Tibial nerve (tissue), 4 donors: ENCODE results near the gene DLG5. TPM values are rescaled to one million over a fixed set of nuclear protein-coding genes. Genes with fewer than 3 reads are reported as not detected.

ENCODE experiments used
- DNase-seq, 2 donors: peaks; one replicate each; pipeline ENCODE4 v3.0.0-alpha.2; 2019; ENCODE audit warnings: low spot score in 2 of 2
- H3K27ac ChIP-seq, 4 donors: fragments of 200-600 bp; sonication (generic) in 3 of 4; one replicate each; pipeline ENCODE4 v1.5.1; 2017 to 2019; ENCODE audit warnings: mild to moderate bottlenecking in 1 of 4
- H3K27me3 ChIP-seq, 2 donors: fragments of 200-600 bp; sonication (generic) in 1 of 2; one replicate each; pipeline versions ENCODE4 v1.5.1 to v1.6.0; 2017 to 2019
- H3K36me3 ChIP-seq, 3 donors: fragments of 200-600 bp; sonication (generic); one replicate each; pipeline ENCODE4 v1.5.1; 2018 to 2019
- H3K4me1 ChIP-seq, 4 donors: fragments of 200-600 bp; sonication (generic) in 3 of 4; one replicate each; pipeline ENCODE4 v1.5.1; 2017 to 2019
- H3K4me3 ChIP-seq, 4 donors: fragments of 200-600 bp; sonication (generic) in 3 of 4; one replicate each; pipeline ENCODE4 v1.5.1; 2017 to 2019; ENCODE audit warnings: mild to moderate bottlenecking in 1 of 4, moderate library complexity in 1 of 4
- H3K9me3 ChIP-seq, 4 donors: fragments of 200-600 bp; sonication (generic) in 3 of 4; one replicate each; pipeline ENCODE4 v1.5.1; 2017 to 2019
- EP300 ChIP-seq, 2 donors: sonication (generic); formaldehyde crosslinking; IDR thresholded peaks; one replicate each; pipeline ENCODE4 v1.6.1; 2017; ENCODE audit warnings: antibody characterized with exemption in 2 of 2, mild to moderate bottlenecking in 1 of 2
- POLR2A ChIP-seq, 2 donors: fragments of 450-650 bp; IDR thresholded peaks; one replicate each; pipeline ENCODE4 v1.6.1; 2017; ENCODE audit warnings: antibody characterized with exemption in 2 of 2, mild to moderate bottlenecking in 2 of 2, moderate library complexity in 2 of 2
- WGBS, 2 donors: methylation state at CpG; one replicate each; pipeline ENCODE4 v1.1.5; 2018; 5-methylcytosine and 5-hydroxymethylcytosine counted together
- total RNA-seq, 4 donors: library from RNA; depleted of rRNA; stranded (reverse); fragments of >200 nt; gene quantifications; one replicate each; pipeline ENCODE4 v1.1.0, GENCODE V29; 2016
- TF ChIP-seq, protein P1 (sequence below), 5 experiments: fragments of 200-600 bp in 3 of 5; fragments of 450-650 bp in 2 of 5; sonication (generic) in 3 of 5; IDR thresholded peaks; one replicate each; pipeline ENCODE4 v1.5.1; 2016 to 2019; ENCODE audit warnings: antibody characterized with exemption in 5 of 5, mild to moderate bottlenecking in 3 of 5, moderate library complexity in 2 of 5

DLG5 gene
- total RNA-seq, 4 donors from 2014 or later: 33.0 to 47.7 (median 40.8) TPM

DNA sequence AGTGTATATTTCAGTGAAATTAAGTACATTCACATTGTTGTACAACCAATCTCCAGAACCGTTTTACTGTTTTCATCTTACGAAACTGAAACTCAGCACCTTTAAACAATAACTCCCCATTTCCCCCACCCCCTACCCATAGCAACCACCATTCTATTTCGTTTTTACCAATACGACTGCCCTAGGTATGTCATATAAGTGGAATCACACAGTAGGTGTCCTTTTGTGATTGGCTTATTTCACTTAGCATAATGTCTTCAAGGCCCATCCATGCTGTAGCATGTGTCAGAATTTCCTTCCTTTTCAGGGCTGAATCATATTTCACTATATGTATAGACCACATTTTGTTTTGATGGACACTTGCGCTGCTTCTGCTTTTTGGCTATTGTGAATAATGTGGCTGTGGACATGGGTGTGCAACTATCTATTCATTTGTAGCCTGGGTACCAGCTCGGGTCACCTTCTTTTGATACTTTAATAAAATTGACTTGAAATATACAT, 34.3 kb upstream of the DLG5 start:
- Histone ChIP-seq H3K4me3 (no peak overlapping the region), H3K27ac (no peak overlapping the region), H3K9me3 (peaks cover 0 to 5% (median 0%) of the 10 kb centered on the region in 4 donors), H3K27me3 (no peaks in the 10 kb centered on the region), H3K36me3 (no peaks in the 10 kb centered on the region), H3K4me1 (peaks cover 0 to 6% (median 0%) of the 10 kb centered on the region in 4 donors)
- TF ChIP-seq EP300 (IDR thresholded peaks at IDR 0.05) (no peak), POLR2A (IDR thresholded peaks at IDR 0.05) (no peak)
- TF ChIP-seq, protein P1, sequence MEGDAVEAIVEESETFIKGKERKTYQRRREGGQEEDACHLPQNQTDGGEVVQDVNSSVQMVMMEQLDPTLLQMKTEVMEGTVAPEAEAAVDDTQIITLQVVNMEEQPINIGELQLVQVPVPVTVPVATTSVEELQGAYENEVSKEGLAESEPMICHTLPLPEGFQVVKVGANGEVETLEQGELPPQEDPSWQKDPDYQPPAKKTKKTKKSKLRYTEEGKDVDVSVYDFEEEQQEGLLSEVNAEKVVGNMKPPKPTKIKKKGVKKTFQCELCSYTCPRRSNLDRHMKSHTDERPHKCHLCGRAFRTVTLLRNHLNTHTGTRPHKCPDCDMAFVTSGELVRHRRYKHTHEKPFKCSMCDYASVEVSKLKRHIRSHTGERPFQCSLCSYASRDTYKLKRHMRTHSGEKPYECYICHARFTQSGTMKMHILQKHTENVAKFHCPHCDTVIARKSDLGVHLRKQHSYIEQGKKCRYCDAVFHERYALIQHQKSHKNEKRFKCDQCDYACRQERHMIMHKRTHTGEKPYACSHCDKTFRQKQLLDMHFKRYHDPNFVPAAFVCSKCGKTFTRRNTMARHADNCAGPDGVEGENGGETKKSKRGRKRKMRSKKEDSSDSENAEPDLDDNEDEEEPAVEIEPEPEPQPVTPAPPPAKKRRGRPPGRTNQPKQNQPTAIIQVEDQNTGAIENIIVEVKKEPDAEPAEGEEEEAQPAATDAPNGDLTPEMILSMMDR (IDR thresholded peaks at IDR 0.05): no peak
- DNase-seq: no peak
- 85 to 90% methylated on average over 6 of the region's 6 CpGs for WGBS, 2 donors

DNA sequence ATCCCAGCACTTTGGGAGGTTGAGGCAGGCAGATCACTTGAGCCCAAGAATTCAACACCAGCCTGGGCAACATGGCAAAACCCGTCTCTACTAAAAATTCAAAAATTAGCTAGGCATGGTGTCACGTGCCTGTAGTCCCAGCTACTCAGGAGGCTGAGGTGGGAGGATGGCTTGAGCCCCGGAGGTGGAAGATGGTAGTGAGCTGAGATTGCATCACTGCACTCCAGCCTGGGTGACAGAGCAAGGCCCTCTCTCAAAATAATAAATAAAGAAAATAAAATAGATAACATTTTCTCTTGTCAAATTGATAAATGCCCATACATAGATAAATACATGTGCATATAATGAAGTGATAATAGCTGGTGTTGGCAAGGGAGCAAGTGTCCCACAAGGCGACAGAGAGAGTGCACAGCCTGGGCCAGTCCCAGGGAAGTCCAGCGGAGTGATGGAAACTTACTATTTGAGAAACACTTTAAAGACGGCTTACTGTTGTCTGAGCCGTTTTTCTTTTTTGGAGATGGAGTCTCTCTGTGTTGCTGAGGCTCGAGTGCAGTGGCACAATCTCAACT, 33.4 kb upstream of the DLG5 start:
- Histone ChIP-seq H3K36me3 (no peaks in the 10 kb centered on the region), H3K9me3 (peaks cover 0 to 5% (median 0%) of the 10 kb centered on the region in 4 donors), H3K4me3 (no peak overlapping the region), H3K27me3 (no peaks in the 10 kb centered on the region), H3K27ac (no peak overlapping the region), H3K4me1 (peaks cover 0 to 6% (median 0%) of the 10 kb centered on the region in 4 donors)
- TF ChIP-seq, protein P1 (IDR thresholded peaks at IDR 0.05): no peak
- TF ChIP-seq EP300 (IDR thresholded peaks at IDR 0.05) (no peak), POLR2A (IDR thresholded peaks at IDR 0.05) (no peak)
- DNase-seq: no peak
- 88% methylated on average over 8 of the region's 8 CpGs for WGBS, 2 donors

DNA sequence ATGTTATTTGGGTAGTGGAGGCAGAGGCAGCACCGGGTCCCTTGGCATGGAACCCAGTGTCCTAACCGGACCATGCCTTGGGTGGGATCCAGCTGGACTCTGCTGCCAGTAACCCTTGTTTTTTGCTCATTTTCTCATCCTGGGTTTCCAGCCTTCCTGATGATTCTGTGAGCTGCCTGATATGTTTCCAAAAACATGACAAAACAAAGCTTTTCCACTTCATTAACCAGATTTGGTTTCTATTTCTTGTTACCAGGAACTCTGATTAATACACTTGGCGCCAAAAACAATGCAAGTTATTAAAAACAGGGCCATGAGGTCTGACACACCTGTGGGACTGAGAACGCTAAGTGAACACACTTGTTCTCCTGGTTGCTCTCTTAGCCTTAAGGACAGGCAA, 32.8 kb upstream of the DLG5 start:
- Histone ChIP-seq H3K27ac (no peak overlapping the region), H3K4me1 (peaks cover 0 to 6% (median 0%) of the 10 kb centered on the region in 4 donors), H3K9me3 (peaks cover 0 to 5% (median 0%) of the 10 kb centered on the region in 4 donors), H3K4me3 (no peak overlapping the region), H3K27me3 (no peaks in the 10 kb centered on the region), H3K36me3 (no peaks in the 10 kb centered on the region)
- no peak for TF ChIP-seq POLR2A (IDR thresholded peaks at IDR 0.05)
- TF ChIP-seq EP300 (IDR thresholded peaks at IDR 0.05): no peak
- no peak for DNase-seq
- WGBS, 2 donors: 45 to 50% methylated on average over 4 of the region's 4 CpGs

DNA sequence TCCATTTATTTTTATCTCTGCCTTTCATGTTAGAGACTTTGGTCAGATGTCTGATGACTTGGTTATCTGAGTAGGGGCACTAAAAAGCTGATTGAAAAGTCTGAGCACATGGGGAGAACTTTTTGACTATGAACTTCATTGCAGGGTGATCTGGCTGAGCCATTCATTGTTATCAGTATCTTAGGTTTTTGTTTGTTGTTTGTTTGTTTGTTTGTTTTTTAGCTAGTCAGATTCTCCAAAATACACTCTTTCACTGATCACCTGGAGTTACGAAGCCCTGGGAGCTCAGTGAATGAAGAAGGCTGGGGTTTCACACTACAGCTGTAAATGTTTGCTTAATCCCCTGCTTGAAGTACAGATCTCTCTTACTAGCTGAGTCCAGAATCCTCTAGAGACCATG, 28.6 kb upstream of the DLG5 start:
- TF ChIP-seq EP300 (IDR thresholded peaks at IDR 0.05) (no peak), POLR2A (IDR thresholded peaks at IDR 0.05) (no peak)
- TF ChIP-seq, protein P1 (IDR thresholded peaks at IDR 0.05): no peak
- Histone ChIP-seq H3K36me3 (no peaks in the 10 kb centered on the region), H3K27me3 (no peaks in the 10 kb centered on the region), H3K9me3 (peaks cover 0 to 34% (median 6%) of the 10 kb centered on the region in 4 donors), H3K27ac (no peak overlapping the region), H3K4me3 (no peak overlapping the region), H3K4me1 (peaks cover 0 to 6% (median 0%) of the 10 kb centered on the region in 4 donors)
- 83 to 87% methylated on average over 1 of the region's 1 CpG for WGBS, 2 donors
- no peak for DNase-seq

DNA sequence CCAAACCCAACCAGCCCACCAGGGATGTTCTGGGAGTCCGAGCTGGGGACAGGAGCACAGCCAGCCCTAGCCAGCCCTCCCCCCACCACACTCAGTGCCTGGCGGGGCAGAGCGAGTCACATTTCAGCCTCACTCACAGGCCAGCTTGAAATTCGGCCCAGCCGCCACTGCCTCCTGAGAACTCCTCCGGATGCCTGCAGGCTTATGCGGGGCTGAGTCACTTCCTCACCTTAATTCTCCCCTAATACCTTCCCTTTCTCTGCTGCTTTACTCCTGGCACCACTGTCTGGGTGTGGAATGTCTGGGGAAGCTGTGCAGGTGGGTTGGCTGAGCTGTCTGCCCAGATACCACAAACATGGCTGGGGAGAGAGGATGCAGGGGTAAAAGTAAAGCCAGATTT, 22.6 kb upstream of the DLG5 start:
- WGBS, 2 donors: 27 to 34% methylated on average over 7 of the region's 7 CpGs
- no peaks in the 10 kb centered on the region for H3K27me3 ChIP-seq
- TF ChIP-seq POLR2A (IDR thresholded peaks at IDR 0.05) (no peak), EP300 (IDR thresholded peaks at IDR 0.05) (no peak)
- TF ChIP-seq, protein P1 (IDR thresholded peaks at IDR 0.05): no peak
- H3K27ac ChIP-seq: no peak overlapping the region
- DNase-seq: no peak
- H3K9me3 ChIP-seq: peaks cover 0 to 40% (median 6%) of the 10 kb centered on the region in 4 donors
- H3K36me3 ChIP-seq: no peaks in the 10 kb centered on the region
- no peak overlapping the region for H3K4me3 ChIP-seq
- H3K4me1 ChIP-seq: no peaks in the 10 kb centered on the region
